Astrocyte (in vitro differentiated cells and primary cell): ENCODE results near the gene ALPK3. TPM values are rescaled to one million over a fixed set of nuclear protein-coding genes. Genes with fewer than 3 reads are reported as not detected.

Experiments used
- DNase-seq: peaks from one replicate; pipeline ENCODE4 v3.0.0-alpha.2; 2010; ENCODE audit warnings: low read depth
- FAIRE-seq: peaks from 2 replicates; lab custom pipeline; 2011; peaks lifted over from hg19 to GRCh38; lab: Jason Lieb, UNC
- H2AFZ ChIP-seq: 2 replicates; pipeline ENCODE4 v1.6.0; 2012; ENCODE audit warnings: low read depth, low read length, inconsistent platforms
- H3K27ac ChIP-seq: 2 replicates; pipeline ENCODE4 v1.5.1; 2011; ENCODE audit warnings: low read depth, low read length, inconsistent platforms
- H3K27me3 ChIP-seq: 2 replicates; pipeline ENCODE4 v1.6.0; 2011; ENCODE audit warnings: low read length, inconsistent platforms; ENCODE audit not compliant: insufficient read depth
- H3K36me3 ChIP-seq: 2 replicates; pipeline ENCODE4 v1.5.1; 2011; ENCODE audit warnings: low read length, inconsistent platforms; ENCODE audit not compliant: insufficient read depth
- H3K4me1 ChIP-seq: 2 replicates; pipeline ENCODE4 v1.5.1; 2011; ENCODE audit warnings: low read length, inconsistent platforms; ENCODE audit not compliant: insufficient read depth
- H3K4me2 ChIP-seq: 2 replicates; pipeline ENCODE4 v1.6.0; 2012; ENCODE audit warnings: low read length, inconsistent platforms
- H3K4me3 ChIP-seq: 2 replicates; pipeline ENCODE4 v1.5.1; 2011; ENCODE audit warnings: low read depth, mild to moderate bottlenecking, low read length, inconsistent platforms; ENCODE audit not compliant: insufficient read depth
- H3K79me2 ChIP-seq: 2 replicates; pipeline ENCODE4 v1.6.0; 2012; ENCODE audit warnings: mild to moderate bottlenecking, low read length, inconsistent platforms; ENCODE audit not compliant: insufficient read depth
- H3K9ac ChIP-seq: 2 replicates; pipeline ENCODE4 v1.6.0; 2012; ENCODE audit warnings: mild to moderate bottlenecking, low read length, inconsistent platforms
- H3K9me3 ChIP-seq: 2 replicates; pipeline ENCODE4 v1.5.1; 2012; ENCODE audit warnings: low read depth, mild to moderate bottlenecking, low read length, inconsistent platforms; ENCODE audit not compliant: insufficient read depth
- H4K20me1 ChIP-seq: 2 replicates; pipeline ENCODE4 v1.6.0; 2012; ENCODE audit warnings: low read length, inconsistent platforms; ENCODE audit not compliant: insufficient read depth
- H3K27ac Mint-ChIP-seq: one replicate; pipeline ENCODE4 v1.8.0; 2021; ENCODE audit warnings: mild to moderate bottlenecking, mixed read lengths; ENCODE audit not compliant: unreplicated experiment
- H3K27me3 Mint-ChIP-seq: one replicate; pipeline ENCODE4 v1.8.0; 2021; ENCODE audit warnings: low read depth, mixed read lengths; ENCODE audit not compliant: unreplicated experiment
- H3K36me3 Mint-ChIP-seq: one replicate; pipeline ENCODE4 v1.8.0; 2021; ENCODE audit warnings: low read depth, mixed read lengths; ENCODE audit not compliant: unreplicated experiment
- H3K4me1 Mint-ChIP-seq: one replicate; pipeline ENCODE4 v1.8.0; 2021; ENCODE audit warnings: low read depth, mixed read lengths; ENCODE audit not compliant: unreplicated experiment
- H3K4me3 Mint-ChIP-seq: one replicate; pipeline ENCODE4 v1.8.0; 2021; ENCODE audit warnings: mild to moderate bottlenecking, moderate library complexity, mixed read lengths; ENCODE audit not compliant: unreplicated experiment
- H3K9me3 Mint-ChIP-seq: one replicate; pipeline ENCODE4 v1.8.0; 2021; ENCODE audit warnings: mild to moderate bottlenecking, mixed read lengths; ENCODE audit not compliant: unreplicated experiment
- EZH2 ChIP-seq: IDR thresholded peaks from 2 replicates; pipeline ENCODE4 v1.6.1; 2012; ENCODE audit warnings: mild to moderate bottlenecking, low read length, inconsistent platforms; ENCODE audit not compliant: insufficient read depth
- total RNA-seq: library from RNA; stranded (reverse); gene quantifications from 2 replicates; pipeline ENCODE4 v1.2.1, GENCODE V29; 2021
- TF ChIP-seq, protein P1 (sequence below): IDR thresholded peaks from 2 replicates; pipeline ENCODE4 v1.5.1; 2011; ENCODE audit warnings: low read depth, mild to moderate bottlenecking, inconsistent platforms, low read length, moderate library complexity; ENCODE audit not compliant: insufficient read depth

The ALPK3 gene
- total RNA-seq, 1 donor from 2014 or later: 9.1 TPM

DNA sequence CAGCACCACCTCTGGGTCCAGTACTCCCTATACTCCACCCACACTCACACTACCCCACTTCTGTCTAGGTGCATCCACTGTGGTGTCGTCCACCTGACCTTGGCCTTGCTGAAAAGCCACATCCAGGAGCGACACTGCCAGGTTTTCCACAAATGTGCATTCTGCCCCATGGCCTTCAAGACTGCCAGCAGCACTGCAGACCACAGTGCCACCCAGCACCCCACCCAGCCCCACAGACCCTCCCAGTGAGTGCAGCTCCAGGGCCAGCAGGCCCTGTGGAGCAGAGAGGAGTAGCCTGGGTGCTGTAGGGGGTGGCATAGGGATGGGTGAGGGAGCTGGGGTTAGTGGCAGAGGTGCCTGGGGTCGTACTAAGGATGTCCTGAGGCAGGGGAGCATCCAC is 19.4 kb upstream of the ALPK3 start:
- Histone ChIP-seq H3K27ac (peak overlapping the region; percentile 86), H2AFZ (no peak overlapping the region), H3K4me1 (peaks cover 12% of the 10 kb centered on the region), H3K36me3 (peaks cover 34% of the 10 kb centered on the region), H4K20me1 (peaks cover 19% of the 10 kb centered on the region), H3K27me3 (no peaks in the 10 kb centered on the region), H3K9me3 (no peaks in the 10 kb centered on the region), H3K79me2 (peaks cover 22% of the 10 kb centered on the region), H3K4me2 (peak overlapping the region; percentile 74), H3K4me3 (no peak overlapping the region), H3K9ac (peak overlapping the region; percentile 55)
- Mint-ChIP-seq H3K4me3 (no peak overlapping the region), H3K4me1 (peaks cover 9% of the 10 kb centered on the region), H3K27ac (no peak overlapping the region), H3K36me3 (peaks cover 21% of the 10 kb centered on the region), H3K9me3 (no peaks in the 10 kb centered on the region), H3K27me3 (no peaks in the 10 kb centered on the region)
- no peak for DNase-seq
- TF ChIP-seq EZH2: no peak
- TF ChIP-seq, protein P1, sequence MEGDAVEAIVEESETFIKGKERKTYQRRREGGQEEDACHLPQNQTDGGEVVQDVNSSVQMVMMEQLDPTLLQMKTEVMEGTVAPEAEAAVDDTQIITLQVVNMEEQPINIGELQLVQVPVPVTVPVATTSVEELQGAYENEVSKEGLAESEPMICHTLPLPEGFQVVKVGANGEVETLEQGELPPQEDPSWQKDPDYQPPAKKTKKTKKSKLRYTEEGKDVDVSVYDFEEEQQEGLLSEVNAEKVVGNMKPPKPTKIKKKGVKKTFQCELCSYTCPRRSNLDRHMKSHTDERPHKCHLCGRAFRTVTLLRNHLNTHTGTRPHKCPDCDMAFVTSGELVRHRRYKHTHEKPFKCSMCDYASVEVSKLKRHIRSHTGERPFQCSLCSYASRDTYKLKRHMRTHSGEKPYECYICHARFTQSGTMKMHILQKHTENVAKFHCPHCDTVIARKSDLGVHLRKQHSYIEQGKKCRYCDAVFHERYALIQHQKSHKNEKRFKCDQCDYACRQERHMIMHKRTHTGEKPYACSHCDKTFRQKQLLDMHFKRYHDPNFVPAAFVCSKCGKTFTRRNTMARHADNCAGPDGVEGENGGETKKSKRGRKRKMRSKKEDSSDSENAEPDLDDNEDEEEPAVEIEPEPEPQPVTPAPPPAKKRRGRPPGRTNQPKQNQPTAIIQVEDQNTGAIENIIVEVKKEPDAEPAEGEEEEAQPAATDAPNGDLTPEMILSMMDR: no peak
- no peak for FAIRE-seq

DNA sequence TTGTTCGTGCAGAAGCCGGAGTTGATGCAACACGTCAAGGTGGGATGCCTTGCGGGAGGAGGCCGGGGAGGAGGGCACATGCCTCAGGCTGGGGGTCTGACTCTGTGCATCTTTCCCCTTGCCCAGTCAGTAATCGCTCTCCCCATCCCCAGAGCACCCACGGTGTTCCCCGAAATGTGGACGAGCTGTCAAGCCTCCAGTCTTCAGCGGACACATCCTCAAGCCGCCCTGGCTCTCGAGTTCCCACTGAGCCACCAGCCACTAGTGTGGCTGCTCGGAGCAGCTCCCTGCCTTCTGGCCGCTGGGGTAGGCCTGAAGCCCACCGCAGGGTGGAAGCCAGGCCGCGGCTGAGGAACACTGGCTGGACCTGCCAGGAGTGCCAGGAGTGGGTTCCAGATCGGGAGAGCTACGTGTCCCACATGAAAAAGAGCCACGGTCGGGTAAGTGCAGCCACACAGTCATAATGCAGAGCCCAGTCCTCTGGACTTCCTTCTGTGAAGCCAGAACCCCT is 18.7 kb upstream of the ALPK3 start:
- no peak overlapping the region for H2AFZ ChIP-seq
- no peaks in the 10 kb centered on the region for H3K9me3 ChIP-seq
- no peak for TF ChIP-seq EZH2
- TF ChIP-seq, protein P1: no peak
- FAIRE-seq (no peak), DNase-seq (no peak)
- no peak overlapping the region for H3K27ac Mint-ChIP-seq
- H4K20me1 ChIP-seq: peaks cover 19% of the 10 kb centered on the region
- peaks cover 9% of the 10 kb centered on the region for H3K4me1 Mint-ChIP-seq
- no peak overlapping the region for H3K9ac ChIP-seq
- H3K27me3 Mint-ChIP-seq: no peaks in the 10 kb centered on the region
- peaks cover 22% of the 10 kb centered on the region for H3K79me2 ChIP-seq
- H3K4me1 ChIP-seq: peaks cover 12% of the 10 kb centered on the region
- peaks cover 31% of the 10 kb centered on the region for H3K36me3 ChIP-seq
- no peaks in the 10 kb centered on the region for H3K27me3 ChIP-seq
- H3K36me3 Mint-ChIP-seq: peaks cover 25% of the 10 kb centered on the region
- H3K4me3 Mint-ChIP-seq: no peak overlapping the region
- H3K4me3 ChIP-seq: no peak overlapping the region
- no peak overlapping the region for H3K4me2 ChIP-seq
- H3K27ac ChIP-seq: peak overlapping the region; percentile 86
- no peaks in the 10 kb centered on the region for H3K9me3 Mint-ChIP-seq

DNA sequence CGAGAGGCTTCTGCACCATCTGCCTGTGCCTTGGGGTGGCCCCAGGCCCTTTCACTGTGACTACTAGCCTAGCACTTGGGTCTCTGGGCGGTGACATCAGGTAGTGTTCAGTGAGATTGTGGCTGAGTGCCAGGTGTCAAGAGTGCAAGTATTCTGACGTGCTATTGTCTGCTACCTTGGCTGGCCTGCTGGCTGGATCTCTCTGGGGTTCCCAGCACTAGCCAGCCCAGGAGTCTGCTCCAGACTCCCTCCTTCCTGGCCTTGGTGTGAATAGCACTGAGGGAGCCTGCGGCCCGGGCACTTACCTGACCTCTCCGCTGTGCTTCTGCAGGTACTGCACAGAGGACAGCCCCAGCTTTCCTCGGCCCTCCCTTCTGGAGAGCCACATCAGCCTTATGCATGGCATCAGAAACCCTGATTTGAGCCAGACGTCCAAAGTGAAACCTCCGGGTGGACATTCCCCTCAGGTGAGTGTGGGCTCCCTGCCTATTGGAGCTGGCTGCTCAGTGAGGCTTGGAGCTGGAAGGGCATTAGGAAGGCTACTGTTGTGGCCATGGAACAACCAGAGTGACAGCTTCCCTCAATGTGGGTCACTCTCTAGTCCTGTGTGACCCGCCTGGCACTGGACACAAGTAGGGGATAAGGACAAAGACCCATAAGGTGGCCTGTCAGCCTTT is 17.5 kb upstream of the ALPK3 start:
- H3K4me1 Mint-ChIP-seq: peaks cover 9% of the 10 kb centered on the region
- peaks cover 19% of the 10 kb centered on the region for H4K20me1 ChIP-seq
- H3K4me3 ChIP-seq: no peak overlapping the region
- H3K27me3 Mint-ChIP-seq: no peaks in the 10 kb centered on the region
- H3K4me2 ChIP-seq: no peak overlapping the region
- H3K27ac Mint-ChIP-seq: no peak overlapping the region
- no peak overlapping the region for H3K27ac ChIP-seq
- H3K4me3 Mint-ChIP-seq: no peak overlapping the region
- no peak overlapping the region for H3K9ac ChIP-seq
- no peaks in the 10 kb centered on the region for H3K9me3 Mint-ChIP-seq
- DNase-seq: no peak
- peaks cover 29% of the 10 kb centered on the region for H3K36me3 ChIP-seq
- H3K4me1 ChIP-seq: peaks cover 12% of the 10 kb centered on the region
- no peaks in the 10 kb centered on the region for H3K9me3 ChIP-seq
- H3K79me2 ChIP-seq: peaks cover 16% of the 10 kb centered on the region
- H3K27me3 ChIP-seq: no peaks in the 10 kb centered on the region
- H3K36me3 Mint-ChIP-seq: peaks cover 28% of the 10 kb centered on the region
- H2AFZ ChIP-seq: no peak overlapping the region
- no peak for FAIRE-seq
- TF ChIP-seq, protein P1: no peak
- TF ChIP-seq EZH2: no peak
